ENCODE data around the gene ZNF444.
A peak's percentile ranks its signal among the peaks of the same experiment; 100 is the strongest.
"Not testable (repeated sequence)": the region's sequence is repeated elsewhere in the genome, so short reads cannot be mapped to it uniquely, and the experiment has no call there.

The ZNF444 gene

DNA sequence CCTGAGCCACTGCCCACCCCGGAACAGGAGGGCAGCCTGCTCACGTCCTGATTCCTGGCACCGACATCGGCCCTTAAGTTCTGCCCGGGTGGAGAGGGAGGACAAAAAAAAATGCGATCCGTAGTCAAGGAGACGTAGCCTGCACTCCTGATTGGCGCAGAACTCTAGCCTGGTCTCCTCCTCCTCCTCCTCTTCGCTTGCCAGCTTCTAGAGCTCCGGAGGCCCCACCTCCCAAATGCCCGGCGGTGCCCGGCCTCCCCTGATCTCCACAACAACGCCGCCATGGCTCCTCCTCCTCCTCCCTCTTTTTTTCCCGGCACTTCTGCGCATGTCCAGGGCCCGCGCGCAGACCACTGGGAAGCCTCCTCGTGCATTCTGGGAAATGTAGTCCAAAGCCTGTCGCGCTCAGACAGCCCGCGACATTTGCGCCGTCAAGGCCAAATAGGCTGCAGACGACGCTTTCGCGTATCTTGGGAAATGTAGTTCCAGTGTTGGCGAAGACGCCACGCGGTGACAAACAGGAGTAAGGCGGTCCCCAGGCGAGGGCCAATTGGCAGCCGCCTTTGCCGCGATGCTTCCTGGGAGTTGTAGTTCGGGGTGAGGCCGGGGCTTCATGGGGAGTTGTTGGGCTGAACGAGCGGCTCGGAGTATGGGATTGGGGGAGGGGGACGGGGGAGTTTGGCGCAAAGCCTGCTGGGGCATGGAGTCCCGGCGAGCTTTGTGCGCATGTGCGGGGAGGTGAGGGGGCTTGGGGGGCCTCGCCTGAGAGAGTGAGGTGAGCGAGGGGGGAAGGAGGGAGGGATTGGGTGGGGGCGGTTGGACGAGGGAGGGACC lies at the start of gene ZNF444:
Gene ZNF444, plus strand, starts transcription at position 705 of the 834 bp plus-strand sequence. CDS start 5,625 bp downstream, outside the sequence.
- Histone ChIP-seq H3K4me1 (ENCODE audit: insufficient read depth, low read length) (peaks cover 7% of the 10 kb centered on the region), H3K9me3 (ENCODE audit: low read length) (no peaks in the 10 kb centered on the region), H3K4me3 (ENCODE audit: low read length) (peak within 1 kb of the TSS; percentile 58), H3K27me3 (ENCODE audit: insufficient read depth, low read length) (no peaks in the 10 kb centered on the region), H3K36me3 (ENCODE audit: insufficient read depth, low read length) (no peaks in the 10 kb centered on the region), H2AFZ (ENCODE audit: low read depth, low read length) (peak within 1 kb of the TSS; percentile 39)

DNA sequence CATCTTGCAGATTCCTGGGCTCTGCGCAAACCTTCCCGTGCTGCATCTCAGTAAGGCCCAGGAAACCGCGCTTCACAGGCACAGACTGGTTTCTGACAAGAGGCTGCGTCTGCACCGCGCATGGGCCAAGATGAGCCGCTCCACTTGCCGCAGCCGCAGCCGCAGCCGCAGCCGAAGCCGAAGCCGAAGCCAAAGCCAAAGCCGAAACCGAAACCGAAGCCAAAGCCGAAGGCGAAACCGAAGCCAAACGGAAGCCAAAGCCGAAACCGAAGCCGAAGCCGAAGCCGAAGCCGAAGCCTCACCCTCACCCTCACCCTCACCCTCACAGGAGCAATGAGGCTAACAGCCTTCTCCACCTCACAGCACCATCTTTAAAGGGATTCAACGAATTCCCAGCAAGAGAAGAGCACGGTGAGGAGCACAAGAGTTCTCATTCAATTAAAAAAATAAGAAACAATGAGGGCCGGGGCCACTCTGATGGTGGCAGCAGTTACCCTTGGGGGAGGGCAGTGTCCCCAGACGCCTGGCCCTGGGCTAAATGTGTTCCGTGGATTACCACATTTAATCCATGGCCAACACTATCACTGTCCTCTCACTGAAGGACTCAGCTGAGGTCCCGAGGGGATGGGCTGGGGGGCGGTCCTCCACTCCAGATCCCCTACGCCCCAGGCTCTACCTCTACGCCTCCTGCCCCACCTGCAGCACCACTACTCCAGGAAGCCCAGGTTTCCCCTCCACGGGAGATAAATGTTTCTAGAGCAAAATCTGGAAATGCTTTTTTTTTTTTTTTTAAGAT lies 49.1 kb upstream of the ZNF444 start:
- Histone ChIP-seq H3K4me3 (ENCODE audit: low read length) (no peak overlapping the region), H3K9me3 (ENCODE audit: low read length) (peaks cover 57% of the 10 kb centered on the region), H3K4me1 (ENCODE audit: insufficient read depth, low read length) (no peaks in the 10 kb centered on the region), H3K36me3 (ENCODE audit: insufficient read depth, low read length) (peaks cover 52% of the 10 kb centered on the region), H2AFZ (ENCODE audit: low read depth, low read length) (no peak overlapping the region), H3K27me3 (ENCODE audit: insufficient read depth, low read length) (no peaks in the 10 kb centered on the region)

DNA sequence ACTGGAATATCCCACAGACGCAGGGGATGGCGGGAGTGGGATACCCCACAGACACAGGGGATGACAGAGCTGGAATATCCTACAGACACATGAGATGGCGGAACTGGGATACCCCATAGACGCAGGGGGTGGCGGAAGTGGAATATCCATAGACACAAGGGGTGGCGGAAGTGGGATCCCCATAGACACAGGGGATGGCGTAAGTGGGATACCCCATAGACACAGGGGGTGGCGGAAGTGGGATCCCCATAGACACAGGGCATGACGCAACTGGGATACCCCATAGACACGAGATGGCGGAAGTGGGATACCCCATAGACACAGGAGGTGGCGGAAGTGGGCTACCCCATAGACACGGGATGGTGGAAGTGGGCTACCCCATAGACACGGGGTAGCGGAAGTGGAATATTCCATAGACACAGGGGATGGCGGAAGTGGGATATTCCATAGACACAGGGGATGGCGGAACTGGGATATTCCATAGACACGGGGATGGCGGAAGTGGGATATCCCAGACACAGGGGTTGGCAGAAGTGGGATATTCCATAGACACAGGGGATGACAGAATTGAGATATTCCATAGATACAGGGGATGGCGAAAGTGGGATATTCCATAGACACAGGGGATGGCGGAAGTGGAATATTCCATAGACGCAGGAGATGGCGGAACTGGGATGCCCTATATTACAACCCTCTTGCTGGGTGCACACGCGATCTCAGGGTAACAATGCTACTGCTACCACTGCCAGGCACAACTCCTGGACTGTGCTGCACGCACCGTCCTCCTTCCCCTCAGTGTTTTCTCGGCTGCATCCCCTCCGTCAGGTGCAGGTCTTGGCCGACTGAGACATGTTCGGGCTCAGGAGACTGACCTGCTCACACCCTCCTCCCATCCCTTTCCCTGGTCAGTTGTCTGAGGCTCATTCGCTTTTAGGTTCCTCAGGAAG lies 48.1 kb upstream of the ZNF444 start:
- H3K4me3 ChIP-seq (ENCODE audit: low read length): no peak overlapping the region
- H3K4me1 ChIP-seq (ENCODE audit: insufficient read depth, low read length): no peaks in the 10 kb centered on the region
- H3K27me3 ChIP-seq (ENCODE audit: insufficient read depth, low read length): no peaks in the 10 kb centered on the region
- H3K9me3 ChIP-seq (ENCODE audit: low read length): peaks cover 66% of the 10 kb centered on the region
- peaks cover 62% of the 10 kb centered on the region for H3K36me3 ChIP-seq (ENCODE audit: insufficient read depth, low read length)
- H2AFZ ChIP-seq (ENCODE audit: low read depth, low read length): no peak overlapping the region

DNA sequence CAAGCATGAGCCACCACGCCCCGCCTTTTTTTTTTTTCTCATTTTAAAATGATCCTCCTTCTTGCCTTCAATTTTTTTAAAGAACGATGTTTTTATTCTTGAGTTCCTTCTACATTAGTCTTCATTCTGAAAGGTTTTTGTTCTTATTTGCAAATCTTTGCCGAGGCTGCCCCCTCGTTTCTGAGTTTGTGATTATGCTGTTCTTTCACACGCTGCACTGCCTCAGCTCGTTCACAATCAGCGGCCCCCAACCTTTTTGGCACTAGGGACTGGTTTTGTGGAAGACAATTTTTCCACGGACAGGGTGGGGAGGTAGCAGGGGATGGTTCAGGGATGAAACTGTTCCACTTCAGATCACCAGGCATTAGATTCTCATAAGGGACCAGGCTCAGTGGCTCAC lies 46.6 kb upstream of the ZNF444 start:
- Histone ChIP-seq H3K4me1 (ENCODE audit: insufficient read depth, low read length) (no peaks in the 10 kb centered on the region), H3K9me3 (ENCODE audit: low read length) (peaks cover 73% of the 10 kb centered on the region), H3K4me3 (ENCODE audit: low read length) (no peak overlapping the region), H2AFZ (ENCODE audit: low read depth, low read length) (no peak overlapping the region), H3K36me3 (ENCODE audit: insufficient read depth, low read length) (peaks cover 65% of the 10 kb centered on the region), H3K27me3 (ENCODE audit: insufficient read depth, low read length) (no peaks in the 10 kb centered on the region)

DNA sequence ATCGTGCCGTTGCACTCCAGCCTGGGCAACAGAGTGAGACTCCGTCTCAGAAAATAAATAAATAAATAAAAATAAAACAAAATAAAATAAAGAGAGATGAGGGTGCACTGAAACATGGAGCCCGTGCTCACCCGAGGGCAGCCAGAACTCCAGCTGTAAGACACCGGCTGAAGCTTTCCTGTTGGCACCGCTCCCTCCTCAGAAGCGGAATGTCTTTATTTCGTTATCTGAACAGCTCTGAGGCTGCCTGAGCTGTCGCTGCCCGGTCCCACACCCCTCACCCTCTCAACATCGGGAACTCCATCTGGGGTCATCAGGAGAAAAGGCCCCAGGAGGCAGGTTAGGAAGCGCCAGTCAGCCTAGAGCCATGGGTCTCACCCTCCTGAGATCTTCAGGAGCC lies 44.4 kb upstream of the ZNF444 start:
- Histone ChIP-seq H3K27me3 (ENCODE audit: insufficient read depth, low read length) (no peaks in the 10 kb centered on the region), H3K36me3 (ENCODE audit: insufficient read depth, low read length) (peaks cover 69% of the 10 kb centered on the region), H3K4me3 (ENCODE audit: low read length) (no peak overlapping the region), H3K9me3 (ENCODE audit: low read length) (peaks cover 77% of the 10 kb centered on the region), H3K4me1 (ENCODE audit: insufficient read depth, low read length) (no peaks in the 10 kb centered on the region), H2AFZ (ENCODE audit: low read depth, low read length) (no peak overlapping the region)

GRCh38 chr19:56097306-56097705 lies 43.8 kb upstream of the ZNF444 start:
- Histone ChIP-seq H3K4me1 (ENCODE audit: insufficient read depth, low read length) (no peaks in the 10 kb centered on the region), H3K36me3 (ENCODE audit: insufficient read depth, low read length) (peaks cover 75% of the 10 kb centered on the region), H2AFZ (ENCODE audit: low read depth, low read length) (no peak overlapping the region), H3K9me3 (ENCODE audit: low read length) (peaks cover 77% of the 10 kb centered on the region), H3K4me3 (ENCODE audit: low read length) (no peak overlapping the region), H3K27me3 (ENCODE audit: insufficient read depth, low read length) (no peaks in the 10 kb centered on the region)

DNA sequence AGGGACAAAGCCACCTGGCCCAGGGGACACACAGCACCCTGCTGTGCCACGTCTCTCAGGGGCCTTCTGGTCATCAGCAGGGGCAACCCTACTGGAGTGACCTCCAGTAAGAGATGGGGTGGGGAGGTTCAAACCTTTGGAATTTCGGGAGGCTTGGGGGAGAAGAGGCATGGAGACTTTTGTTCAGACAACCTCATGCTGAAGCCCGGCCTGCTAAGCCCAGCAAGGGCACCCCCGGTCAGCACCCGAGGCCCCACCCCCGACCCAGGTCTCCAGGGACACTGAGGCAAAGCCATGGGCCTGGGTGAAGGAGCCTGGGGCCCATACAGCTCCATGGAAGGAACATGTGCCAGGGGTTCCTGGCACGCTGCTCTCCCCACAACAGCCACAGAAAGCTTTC lies 43.3 kb upstream of the ZNF444 start:
- H3K4me1 ChIP-seq (ENCODE audit: insufficient read depth, low read length): no peaks in the 10 kb centered on the region
- no peak overlapping the region for H2AFZ ChIP-seq (ENCODE audit: low read depth, low read length)
- H3K36me3 ChIP-seq (ENCODE audit: insufficient read depth, low read length): peaks cover 80% of the 10 kb centered on the region
- no peak overlapping the region for H3K4me3 ChIP-seq (ENCODE audit: low read length)
- no peaks in the 10 kb centered on the region for H3K27me3 ChIP-seq (ENCODE audit: insufficient read depth, low read length)
- peaks cover 74% of the 10 kb centered on the region for H3K9me3 ChIP-seq (ENCODE audit: low read length)

DNA sequence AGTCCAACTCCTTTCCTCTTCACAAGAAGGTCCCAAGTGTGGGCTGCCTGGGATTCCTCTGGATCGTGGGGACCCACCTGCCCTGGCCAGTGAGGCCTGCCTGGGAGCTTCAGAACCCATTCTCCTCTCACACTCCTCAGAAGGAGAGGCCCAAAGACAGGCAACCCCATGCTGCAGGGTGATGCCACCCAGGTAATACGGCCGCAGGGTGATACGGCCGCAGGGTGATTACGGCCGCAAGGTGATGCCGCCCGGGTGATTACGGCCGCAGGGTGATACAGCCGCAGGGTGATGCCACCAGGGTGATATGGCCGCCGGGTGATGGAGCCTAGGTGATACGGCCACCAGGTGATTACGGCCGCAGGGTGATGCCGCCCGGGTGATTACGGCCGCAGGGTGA lies 42.9 kb upstream of the ZNF444 start:
- H3K9me3 ChIP-seq (ENCODE audit: low read length): peaks cover 72% of the 10 kb centered on the region
- H2AFZ ChIP-seq (ENCODE audit: low read depth, low read length); H3K4me3 ChIP-seq (ENCODE audit: low read length); H3K27me3 ChIP-seq (ENCODE audit: insufficient read depth, low read length); H3K4me1 ChIP-seq (ENCODE audit: insufficient read depth, low read length): not testable (repeated sequence)
- peaks cover 81% of the 10 kb centered on the region for H3K36me3 ChIP-seq (ENCODE audit: insufficient read depth, low read length)

GRCh38 chr19:56098731-56099568 lies 42.1 kb upstream of the ZNF444 start:
- H3K36me3 ChIP-seq (ENCODE audit: insufficient read depth, low read length): peaks cover 78% of the 10 kb centered on the region
- peaks cover 71% of the 10 kb centered on the region for H3K9me3 ChIP-seq (ENCODE audit: low read length)
- no peaks in the 10 kb centered on the region for H3K27me3 ChIP-seq (ENCODE audit: insufficient read depth, low read length)
- H3K4me3 ChIP-seq (ENCODE audit: low read length): no peak overlapping the region
- H3K4me1 ChIP-seq (ENCODE audit: insufficient read depth, low read length): no peaks in the 10 kb centered on the region
- no peak overlapping the region for H2AFZ ChIP-seq (ENCODE audit: low read depth, low read length)

- Histone ChIP-seq H3K36me3 (ENCODE audit: insufficient read depth, low read length) (peaks cover 74% of the 10 kb centered on the region), H3K4me1 (ENCODE audit: insufficient read depth, low read length) (no peaks in the 10 kb centered on the region), H3K9me3 (ENCODE audit: low read length) (peaks cover 71% of the 10 kb centered on the region), H3K4me3 (ENCODE audit: low read length) (no peak overlapping the region), H3K27me3 (ENCODE audit: insufficient read depth, low read length) (no peaks in the 10 kb centered on the region), H2AFZ (ENCODE audit: low read depth, low read length) (no peak overlapping the region)
These were observed 41.2 kb upstream of the ZNF444 start for GRCh38 chr19:56099638-56100539.

- Histone ChIP-seq H3K9me3 (ENCODE audit: low read length) (peaks cover 66% of the 10 kb centered on the region), H3K4me3 (ENCODE audit: low read length) (no peak overlapping the region), H3K36me3 (ENCODE audit: insufficient read depth, low read length) (peaks cover 64% of the 10 kb centered on the region), H2AFZ (ENCODE audit: low read depth, low read length) (no peak overlapping the region), H3K27me3 (ENCODE audit: insufficient read depth, low read length) (no peaks in the 10 kb centered on the region), H3K4me1 (ENCODE audit: insufficient read depth, low read length) (no peaks in the 10 kb centered on the region)
These were observed 40.0 kb upstream of the ZNF444 start for GRCh38 chr19:56101095-56101494.

All from neuron (in vitro differentiated cells).